Esophagus muscularis mucosa (tissue), 3 donors: ENCODE data around the gene NKIRAS2.

Source experiments
- POLR2A ChIP-seq: fragments of 450-650 bp; IDR thresholded peaks from one replicate; pipeline ENCODE4 v1.6.1; 2017; ENCODE audit warnings: antibody characterized with exemption, moderate library complexity, mild to moderate bottlenecking, low read depth
- POLR2AphosphoS5 ChIP-seq, 2 donors: sonication (generic); formaldehyde crosslinking; IDR thresholded peaks; one replicate each; pipeline ENCODE4 v1.6.1; 2017; ENCODE audit warnings: antibody characterized with exemption in 2 of 2
- TF ChIP-seq, protein P1 (sequence below), 3 experiments: fragments of 200-600 bp in 2 of 3; fragments of 450-650 bp in 1 of 3; sonication (generic) in 2 of 3; IDR thresholded peaks; one replicate each; pipeline ENCODE4 v1.5.1; 2017 to 2019; ENCODE audit warnings: antibody characterized with exemption in 3 of 3, mild to moderate bottlenecking in 2 of 3, moderate library complexity in 1 of 3

DNA sequence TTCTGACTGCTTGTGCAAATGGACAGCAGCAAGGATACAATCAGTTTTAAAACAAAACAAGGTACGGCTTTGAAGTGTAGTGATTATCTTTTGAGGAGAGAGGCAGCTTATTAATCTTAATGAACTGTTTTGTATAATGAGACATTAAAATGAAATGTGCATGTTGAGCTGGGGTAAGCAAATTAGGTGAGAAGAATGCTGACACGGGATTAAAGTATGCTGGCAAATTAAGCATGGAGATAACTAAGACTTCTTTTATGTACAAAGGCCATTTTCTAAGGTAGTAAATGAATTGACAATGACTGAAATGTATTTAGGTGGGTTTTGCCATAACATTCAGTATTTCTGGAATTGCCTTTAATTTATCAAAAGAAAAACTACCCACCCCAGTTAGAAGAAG lies 21.4 kb upstream of the NKIRAS2 start:
- TF ChIP-seq, protein P1, sequence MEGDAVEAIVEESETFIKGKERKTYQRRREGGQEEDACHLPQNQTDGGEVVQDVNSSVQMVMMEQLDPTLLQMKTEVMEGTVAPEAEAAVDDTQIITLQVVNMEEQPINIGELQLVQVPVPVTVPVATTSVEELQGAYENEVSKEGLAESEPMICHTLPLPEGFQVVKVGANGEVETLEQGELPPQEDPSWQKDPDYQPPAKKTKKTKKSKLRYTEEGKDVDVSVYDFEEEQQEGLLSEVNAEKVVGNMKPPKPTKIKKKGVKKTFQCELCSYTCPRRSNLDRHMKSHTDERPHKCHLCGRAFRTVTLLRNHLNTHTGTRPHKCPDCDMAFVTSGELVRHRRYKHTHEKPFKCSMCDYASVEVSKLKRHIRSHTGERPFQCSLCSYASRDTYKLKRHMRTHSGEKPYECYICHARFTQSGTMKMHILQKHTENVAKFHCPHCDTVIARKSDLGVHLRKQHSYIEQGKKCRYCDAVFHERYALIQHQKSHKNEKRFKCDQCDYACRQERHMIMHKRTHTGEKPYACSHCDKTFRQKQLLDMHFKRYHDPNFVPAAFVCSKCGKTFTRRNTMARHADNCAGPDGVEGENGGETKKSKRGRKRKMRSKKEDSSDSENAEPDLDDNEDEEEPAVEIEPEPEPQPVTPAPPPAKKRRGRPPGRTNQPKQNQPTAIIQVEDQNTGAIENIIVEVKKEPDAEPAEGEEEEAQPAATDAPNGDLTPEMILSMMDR (IDR thresholded peaks at IDR 0.05): no peak
- no peak for TF ChIP-seq POLR2A
- no peak for TF ChIP-seq POLR2AphosphoS5 (IDR thresholded peaks at IDR 0.05)
